Heart right ventricle (tissue), 16 donors: ENCODE data around the gene AURKAIP1. TPM values are rescaled to one million over a fixed set of nuclear protein-coding genes. Genes with fewer than 3 reads are reported as not detected.
A peak's percentile ranks its signal among the peaks of the same experiment; 100 is the strongest.

Source experiments
- ATAC-seq, 8 donors: fragments of 200-7000 bp; cut with Tn5 transposase; one replicate each; pipeline ENCODE4 v1.9.1; 2020; ENCODE audit warnings: mild to moderate bottlenecking in 8 of 8, moderate library complexity in 8 of 8, moderate number of reproducible peaks in 1 of 8
- DNase-seq, 2 donors: peaks; one replicate each; pipeline ENCODE4 v3.0.0-alpha.2; 2020
- H3K27ac ChIP-seq, 10 donors: fragments of 200-600 bp; sonication (generic) in 2 of 10; one replicate each; pipeline versions ENCODE4 v1.5.0 to v1.8.0; 2020 to 2022; ENCODE audit warnings: mild to moderate bottlenecking in 3 of 10
- H3K27me3 ChIP-seq, 7 donors: fragments of 200-600 bp; one replicate each; pipeline ENCODE4 v1.8.0; 2021 to 2022; ENCODE audit warnings: mild to moderate bottlenecking in 2 of 7
- H3K36me3 ChIP-seq, 9 donors: fragments of 200-600 bp; sonication (generic) in 1 of 9; one replicate each; pipeline versions ENCODE4 v1.5.0 to v1.8.0; 2020 to 2022; ENCODE audit warnings: mild to moderate bottlenecking in 2 of 9
- H3K4me1 ChIP-seq, 9 donors: fragments of 200-600 bp; sonication (generic) in 1 of 9; one replicate each; pipeline versions ENCODE4 v1.5.0 to v1.8.0; 2020 to 2022; ENCODE audit warnings: mild to moderate bottlenecking in 4 of 9
- H3K4me3 ChIP-seq, 10 donors: fragments of 200-600 bp; sonication (generic) in 2 of 10; one replicate each; pipeline versions ENCODE4 v1.5.0 to v1.8.0; 2020 to 2022; ENCODE audit warnings: mild to moderate bottlenecking in 7 of 10, moderate library complexity in 2 of 10
- H3K9me3 ChIP-seq, 11 donors: fragments of 200-600 bp in 10 of 11; sonication (generic) in 2 of 11; one replicate each; pipeline versions ENCODE4 v1.5.0 to v1.8.0; 2013 to 2022; ENCODE audit warnings: mild to moderate bottlenecking in 2 of 11, control low read depth in 1 of 11, moderate library complexity in 1 of 11
- WGBS, 2 donors: extraction: QIAGEN DNeasy Blood & Tissue Kit; methylation state at CpG; one replicate each; pipeline ENCODE4 v1.1.7; 2013; ENCODE audit warnings: inconsistent platforms in 1 of 2; 5-methylcytosine and 5-hydroxymethylcytosine counted together
- intact Hi-C, 10 donors: fragments of 100-400 bp; cut with DNase I; formaldehyde crosslinking; loops; one replicate each; pipeline versions ENCODE4 v1.11.1 to v1.14.2; 2022
- polyA plus RNA-seq, 2 donors: library from polyadenylated mRNA; stranded (reverse); fragments of 200-250 nt; gene quantifications; one replicate each; pipeline ENCODE4 v1.2.3, GENCODE V29; 2013
- total RNA-seq, 10 donors: library from RNA; stranded (reverse); fragmentation: NEBNext Ultra II Directional in 3 of 10; extraction: Animal tissue kit (Norgen Biotek cat#: 25700) in 3 of 10; gene quantifications; one replicate each; pipeline versions ENCODE4 v1.2.1 to v1.2.4, GENCODE V29; 2021 to 2023
- TF ChIP-seq, protein P1 (sequence below), 9 donors: fragments of 200-600 bp; sonication (generic) in 2 of 9; IDR thresholded peaks; one replicate each; pipeline versions ENCODE4 v1.5.0 to v1.8.0; 2021 to 2022; ENCODE audit warnings: antibody characterized with exemption in 9 of 9, mild to moderate bottlenecking in 5 of 9, moderate library complexity in 1 of 9
- donor health status: Arrhythmogenic right ventricular cardiomyopathy.
- donor health status: ischemic (EF 13 %, LVEDD 7.1; RV severe dilation, severe dysfunction).
- donor health status: healthy with polysubstance abuse.
- donor health status: DM: no; HTN: yes; CAD: no.
- donor health status: DM: no; HTN: no; CAD: no.
- donor health status: ischemic (EF 25% LVEDD 6.9; RV normal size, moderate dysfunction).
- donor health status: ischemic (EF 25% LVEDD 5.7; RV mildly dilated, moderate dysfunction).
- donor health status: healthy.
- donor health status: DM: yes; HTN: yes; CAD: no.
- donor health status: Ischemic cardiomyopathy.
- donor health status: ischemic (EF 35%, LVEDD 5.7; RV mildly dilated, moderate dysfunction).
- donor health status: nonischemic (EF 11% LVEDD 7.7; RV severe dilation, severe dysfunction).
- donor health status: DM: yes; HTN: yes; CAD: no.
- donor health status: PGD.
- donor health status: ischemic (EF 29% LVEDD 5.4; RV normal size, mild dysfunction).
- donor health status: nonischemic (EF 23%, LVEDD 6.1; RV moderate dilation, normal function).

The AURKAIP1 gene
- total and polyA plus RNA-seq, 12 donors, result 176 to 528 (median 196) TPM

DNA sequence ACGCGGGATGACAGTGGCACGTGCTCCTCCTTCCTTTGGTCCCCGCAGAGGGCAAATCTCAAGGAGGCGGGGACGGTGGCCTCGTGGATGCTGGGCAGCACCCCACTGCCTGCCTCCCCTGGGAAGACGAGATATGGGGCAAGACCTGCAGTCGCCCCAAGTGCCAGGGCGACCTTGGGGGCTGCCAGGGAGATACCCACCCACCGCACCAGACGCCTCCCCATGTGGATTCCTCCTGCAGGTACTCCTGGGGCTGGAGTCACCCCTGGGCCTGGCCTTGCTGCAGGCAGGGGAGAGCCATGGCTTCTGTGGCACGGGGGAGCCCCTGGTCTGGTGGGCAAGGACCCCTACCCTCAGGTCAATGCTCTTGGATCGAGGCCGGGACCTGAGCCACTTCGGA, 5.9 kb upstream of the AURKAIP1 start:
- TF ChIP-seq, protein P1, sequence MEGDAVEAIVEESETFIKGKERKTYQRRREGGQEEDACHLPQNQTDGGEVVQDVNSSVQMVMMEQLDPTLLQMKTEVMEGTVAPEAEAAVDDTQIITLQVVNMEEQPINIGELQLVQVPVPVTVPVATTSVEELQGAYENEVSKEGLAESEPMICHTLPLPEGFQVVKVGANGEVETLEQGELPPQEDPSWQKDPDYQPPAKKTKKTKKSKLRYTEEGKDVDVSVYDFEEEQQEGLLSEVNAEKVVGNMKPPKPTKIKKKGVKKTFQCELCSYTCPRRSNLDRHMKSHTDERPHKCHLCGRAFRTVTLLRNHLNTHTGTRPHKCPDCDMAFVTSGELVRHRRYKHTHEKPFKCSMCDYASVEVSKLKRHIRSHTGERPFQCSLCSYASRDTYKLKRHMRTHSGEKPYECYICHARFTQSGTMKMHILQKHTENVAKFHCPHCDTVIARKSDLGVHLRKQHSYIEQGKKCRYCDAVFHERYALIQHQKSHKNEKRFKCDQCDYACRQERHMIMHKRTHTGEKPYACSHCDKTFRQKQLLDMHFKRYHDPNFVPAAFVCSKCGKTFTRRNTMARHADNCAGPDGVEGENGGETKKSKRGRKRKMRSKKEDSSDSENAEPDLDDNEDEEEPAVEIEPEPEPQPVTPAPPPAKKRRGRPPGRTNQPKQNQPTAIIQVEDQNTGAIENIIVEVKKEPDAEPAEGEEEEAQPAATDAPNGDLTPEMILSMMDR (IDR thresholded peaks at IDR 0.05), result no peak
- Histone ChIP-seq H3K27me3 (no peaks in the 10 kb centered on the region), H3K27ac (no peak overlapping the region), H3K4me3 (no peak overlapping the region), H3K4me1 (peaks cover 0 to 6% (median 4%) of the 10 kb centered on the region in 9 donors), H3K36me3 (peaks cover 0 to 29% (median 6%) of the 10 kb centered on the region in 9 donors), H3K9me3 (no peaks in the 10 kb centered on the region)
- peak in 1 of 8 donors; percentile 7 for ATAC-seq
- WGBS, 2 donors, result 95% methylated on average over 16 of the region's 16 CpGs
- DNase-seq, result no peak
- intact Hi-C loops, result no loop called here

DNA sequence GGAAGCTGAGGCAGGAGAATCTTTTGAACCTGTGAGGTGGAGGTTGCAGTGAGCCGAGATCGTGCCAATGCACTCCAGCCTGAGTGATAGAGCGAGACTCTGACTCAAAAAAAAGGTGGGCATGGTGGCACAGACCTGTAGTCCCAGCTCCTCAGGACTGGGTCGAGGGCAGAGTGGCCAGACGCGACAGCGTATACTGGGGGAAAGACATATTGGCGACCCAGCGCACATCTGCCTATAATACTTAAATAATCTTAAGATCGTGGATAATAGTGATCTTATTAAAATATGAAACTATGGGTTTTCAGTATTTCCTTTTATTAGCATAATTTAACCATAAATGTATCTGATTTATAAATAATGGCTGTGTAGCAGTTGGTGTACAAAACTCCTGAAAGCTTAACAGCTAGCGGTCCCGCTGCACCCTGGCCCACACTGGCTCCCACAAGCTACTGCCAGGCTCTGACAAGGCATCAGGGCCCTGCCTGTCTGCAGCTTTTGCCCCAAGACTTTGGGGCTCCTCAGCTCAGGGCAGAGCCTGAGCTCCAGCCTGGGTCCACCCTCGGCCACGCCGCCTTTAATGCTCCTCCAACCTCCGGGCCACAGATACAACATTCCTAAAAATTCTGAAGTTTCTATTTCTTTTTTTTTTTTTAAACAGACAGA, 2.7 kb upstream of the AURKAIP1 start:
- 94 to 97% methylated on average over 16 of the region's 16 CpGs for WGBS, 2 donors
- Histone ChIP-seq H3K27ac (no peak overlapping the region), H3K9me3 (no peaks in the 10 kb centered on the region), H3K4me1 (peaks cover 13 to 30% (median 23%) of the 10 kb centered on the region in 9 donors), H3K36me3 (peaks cover 0 to 29% (median 0%) of the 10 kb centered on the region in 9 donors), H3K4me3 (no peak overlapping the region), H3K27me3 (no peaks in the 10 kb centered on the region)
- intact Hi-C loops, result loop anchor here in 1 of 10 donors (10.0 kb wide), 1 partner anchor 127 kb away; no protein-coding TSS in a partner anchor
- TF ChIP-seq, protein P1 (IDR thresholded peaks at IDR 0.05), result no peak
- DNase-seq, result no peak
- no peak for ATAC-seq

DNA sequence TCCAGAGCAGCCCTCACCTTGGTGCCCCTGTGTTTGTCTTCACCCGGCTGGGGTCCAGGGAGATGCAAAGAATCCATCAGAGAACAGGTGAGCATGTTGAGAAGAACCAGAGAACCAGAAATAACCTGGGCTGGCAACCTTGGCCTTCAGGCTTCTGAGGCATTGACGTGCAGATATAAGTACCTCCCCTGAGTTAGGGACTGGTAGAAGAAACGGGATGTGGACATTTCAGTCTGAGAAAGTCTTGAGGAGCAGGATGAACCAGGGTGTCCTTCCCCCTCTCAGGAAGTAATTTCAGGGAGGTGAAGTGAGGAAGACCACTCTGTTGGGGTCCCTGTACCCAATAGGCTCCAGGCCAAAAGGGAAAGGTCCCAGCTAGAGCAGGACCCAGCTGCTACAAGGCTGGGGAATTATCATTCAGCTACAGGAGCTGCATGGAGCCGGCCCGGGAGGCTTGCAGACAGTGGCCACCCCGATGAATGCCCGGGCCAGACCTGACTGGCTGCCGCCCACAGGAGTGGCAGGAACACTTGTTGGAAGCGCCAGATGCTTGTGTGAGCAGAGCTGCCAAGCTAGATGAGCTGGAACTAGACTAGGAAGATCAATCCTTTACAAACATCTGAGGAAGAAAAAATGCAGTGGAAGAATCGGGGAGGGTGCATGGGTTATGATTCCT, 1.7 kb upstream of the AURKAIP1 start:
- peaks cover 16 to 40% (median 33%) of the 10 kb centered on the region in 9 donors for H3K4me1 ChIP-seq
- ATAC-seq (no peak), DNase-seq (no peak)
- intact Hi-C loops, result loop anchor here in 1 of 10 donors (10.0 kb wide), 1 partner anchor 128 kb away; no protein-coding TSS in a partner anchor
- H3K4me3 ChIP-seq, result no peak overlapping the region
- H3K27me3 ChIP-seq, result no peaks in the 10 kb centered on the region
- peaks cover 0 to 26% (median 0%) of the 10 kb centered on the region in 9 donors for H3K36me3 ChIP-seq
- TF ChIP-seq, protein P1 (IDR thresholded peaks at IDR 0.05), result no peak
- WGBS, 2 donors, result 92% methylated on average over 10 of the region's 10 CpGs
- no peaks in the 10 kb centered on the region for H3K9me3 ChIP-seq
- peak overlapping the region in 3 of 10 donors; percentile 95 to 99 (median 97) for H3K27ac ChIP-seq

DNA sequence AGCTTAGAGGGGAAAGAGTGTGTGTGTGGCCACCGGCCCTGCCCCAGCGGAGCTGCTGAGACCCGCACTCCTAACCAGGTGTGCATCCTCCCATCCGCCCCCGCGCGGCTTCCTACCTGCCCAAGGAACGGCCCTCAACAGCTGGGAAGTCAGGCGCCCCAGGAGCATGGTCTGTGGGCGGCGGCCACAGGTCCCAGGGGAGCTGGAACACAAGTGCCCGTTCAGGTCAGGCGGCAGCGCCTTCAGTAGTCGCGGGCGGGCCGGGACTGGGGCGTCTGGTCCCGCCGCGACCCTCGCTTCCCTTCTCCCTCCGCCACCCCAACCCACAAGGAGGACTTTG, 448 bp downstream of the AURKAIP1 start:
- 1% methylated on average over 21 to 24 of the region's 24 CpGs for WGBS, 2 donors

More for the DNA sequence above, 448 bp downstream of the AURKAIP1 start:
- Histone ChIP-seq H3K27me3 (no peaks in the 10 kb centered on the region), H3K36me3 (peaks cover 0 to 19% (median 0%) of the 10 kb centered on the region in 9 donors), H3K9me3 (no peaks in the 10 kb centered on the region), H3K4me3 (peak overlapping the region; percentile 76 to 100 (median 93)), H3K4me1 (peaks cover 16 to 45% (median 38%) of the 10 kb centered on the region in 9 donors), H3K27ac (peak overlapping the region; percentile 79 to 99 (median 96))
- TF ChIP-seq, protein P1 (IDR thresholded peaks at IDR 0.05), result no peak
- DNase-seq (peak in 1 of 2 donors; percentile 46), ATAC-seq (no peak)
- intact Hi-C loops, result loop anchor here in 1 of 10 donors (10.0 kb wide), 1 partner anchor 130 kb away; no protein-coding TSS in a partner anchor
